Suprapubic skin (tissue), 4 donors: ENCODE results near the gene LRRC8D. TPM values are rescaled to one million over a fixed set of nuclear protein-coding genes. Genes with fewer than 3 reads are reported as not detected.

Experiments
- DNase-seq, 2 donors: peaks; one replicate each; pipeline ENCODE4 v3.0.0-alpha.2; 2019; ENCODE audit warnings: low spot score in 2 of 2
- H3K27ac ChIP-seq: fragments of 200-600 bp; sonication (generic); one replicate; pipeline ENCODE4 v1.5.1; 2019
- H3K27me3 ChIP-seq: fragments of 200-600 bp; sonication (generic); one replicate; pipeline ENCODE4 v1.5.1; 2019
- H3K36me3 ChIP-seq: fragments of 200-600 bp; sonication (generic); one replicate; pipeline ENCODE4 v1.5.1; 2019
- H3K4me1 ChIP-seq: fragments of 200-600 bp; sonication (generic); one replicate; pipeline ENCODE4 v1.5.1; 2019
- H3K4me3 ChIP-seq: fragments of 200-600 bp; sonication (generic); one replicate; pipeline ENCODE4 v1.5.1; 2019; ENCODE audit warnings: mild to moderate bottlenecking
- H3K9me3 ChIP-seq: fragments of 200-600 bp; sonication (generic); one replicate; pipeline ENCODE4 v1.5.1; 2019
- EP300 ChIP-seq: sonication (generic); formaldehyde crosslinking; IDR thresholded peaks from one replicate; pipeline ENCODE4 v1.6.1; 2017; ENCODE audit warnings: antibody characterized with exemption
- POLR2A ChIP-seq, 2 donors: fragments of 450-650 bp; IDR thresholded peaks; one replicate each; pipeline ENCODE4 v1.6.1; 2017; ENCODE audit warnings: antibody characterized with exemption in 2 of 2, mild to moderate bottlenecking in 2 of 2, moderate library complexity in 2 of 2
- POLR2AphosphoS5 ChIP-seq, 3 donors: sonication (generic); formaldehyde crosslinking; IDR thresholded peaks; one replicate each; pipeline ENCODE4 v1.6.1; 2017; ENCODE audit warnings: antibody characterized with exemption in 3 of 3
- WGBS: methylation state at CpG from one replicate; pipeline ENCODE4 v1.1.5; 2018; 5-methylcytosine and 5-hydroxymethylcytosine counted together
- total RNA-seq, 4 donors: library from RNA; depleted of rRNA; stranded (reverse); fragments of >200 nt; gene quantifications; one replicate each; pipeline ENCODE4 v1.1.0, GENCODE V29; 2016
- TF ChIP-seq, protein P1 (sequence below), 2 donors: fragments of 200-600 bp in 1 of 2; fragments of 450-650 bp in 1 of 2; sonication (generic) in 1 of 2; IDR thresholded peaks; one replicate each; pipeline ENCODE4 v1.5.1; 2016 to 2019; ENCODE audit warnings: antibody characterized with exemption in 2 of 2, mild to moderate bottlenecking in 1 of 2, moderate library complexity in 1 of 2

Gene LRRC8D
- total RNA-seq, 4 donors from 2014 or later = 11.7 to 24.8 (median 21.6) TPM

DNA sequence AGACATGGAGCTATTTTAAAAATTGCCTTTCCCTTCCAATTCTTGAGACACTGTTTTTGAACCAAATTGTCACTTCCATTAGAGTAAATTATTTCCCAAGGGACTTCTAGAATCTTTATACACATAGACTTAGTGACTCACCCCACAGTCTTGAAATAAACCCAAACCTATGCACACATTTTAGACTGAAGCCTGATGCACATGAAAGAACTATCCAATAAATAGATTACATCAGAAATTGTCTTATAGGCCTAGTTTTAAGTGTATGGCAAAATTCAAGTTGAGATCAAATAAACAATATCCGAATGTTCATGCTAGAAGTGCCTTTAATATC lies 141.9 kb downstream of the LRRC8D start:
- TF ChIP-seq POLR2A (IDR thresholded peaks at IDR 0.05) = no peak
- TF ChIP-seq, protein P1, sequence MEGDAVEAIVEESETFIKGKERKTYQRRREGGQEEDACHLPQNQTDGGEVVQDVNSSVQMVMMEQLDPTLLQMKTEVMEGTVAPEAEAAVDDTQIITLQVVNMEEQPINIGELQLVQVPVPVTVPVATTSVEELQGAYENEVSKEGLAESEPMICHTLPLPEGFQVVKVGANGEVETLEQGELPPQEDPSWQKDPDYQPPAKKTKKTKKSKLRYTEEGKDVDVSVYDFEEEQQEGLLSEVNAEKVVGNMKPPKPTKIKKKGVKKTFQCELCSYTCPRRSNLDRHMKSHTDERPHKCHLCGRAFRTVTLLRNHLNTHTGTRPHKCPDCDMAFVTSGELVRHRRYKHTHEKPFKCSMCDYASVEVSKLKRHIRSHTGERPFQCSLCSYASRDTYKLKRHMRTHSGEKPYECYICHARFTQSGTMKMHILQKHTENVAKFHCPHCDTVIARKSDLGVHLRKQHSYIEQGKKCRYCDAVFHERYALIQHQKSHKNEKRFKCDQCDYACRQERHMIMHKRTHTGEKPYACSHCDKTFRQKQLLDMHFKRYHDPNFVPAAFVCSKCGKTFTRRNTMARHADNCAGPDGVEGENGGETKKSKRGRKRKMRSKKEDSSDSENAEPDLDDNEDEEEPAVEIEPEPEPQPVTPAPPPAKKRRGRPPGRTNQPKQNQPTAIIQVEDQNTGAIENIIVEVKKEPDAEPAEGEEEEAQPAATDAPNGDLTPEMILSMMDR (IDR thresholded peaks at IDR 0.05) = no peak
- no peak for TF ChIP-seq POLR2AphosphoS5 (IDR thresholded peaks at IDR 0.05)
- TF ChIP-seq EP300 = no peak
- no peak overlapping the region for H3K4me3 ChIP-seq
- H3K27ac ChIP-seq = no peak overlapping the region
- DNase-seq = no peak
- H3K4me1 ChIP-seq = no peaks in the 10 kb centered on the region
- no peaks in the 10 kb centered on the region for H3K9me3 ChIP-seq
- H3K36me3 ChIP-seq = no peaks in the 10 kb centered on the region
- WGBS = 96% methylated on average over 1 of the region's 1 CpG
- no peaks in the 10 kb centered on the region for H3K27me3 ChIP-seq

DNA sequence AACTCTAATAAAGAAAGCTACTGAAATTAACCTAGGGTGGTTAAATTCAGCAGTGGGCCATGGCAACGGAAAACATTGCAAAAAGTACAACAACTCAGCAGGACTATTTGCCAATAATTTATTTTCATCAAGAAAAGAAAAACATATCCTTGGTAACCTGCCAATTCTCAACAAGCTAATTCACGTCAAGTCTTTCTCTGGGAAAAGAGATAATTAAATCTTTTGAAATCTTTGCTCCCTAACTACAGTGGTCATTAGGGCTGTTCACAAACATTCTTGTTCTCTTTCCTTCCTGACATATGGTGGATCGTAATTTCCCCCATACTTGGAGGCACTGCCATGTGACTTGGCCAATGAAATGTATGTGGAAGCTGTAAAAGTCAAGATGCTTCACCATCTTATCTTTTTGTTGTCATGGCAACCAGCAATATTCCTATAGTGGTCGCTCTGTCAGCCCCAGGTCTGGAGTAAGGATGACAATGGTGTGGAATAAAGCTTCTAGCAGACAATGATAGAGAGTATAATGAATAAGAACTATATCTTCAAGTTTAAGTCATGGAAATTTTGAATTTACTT lies 144.4 kb downstream of the LRRC8D start:
- WGBS = 45% methylated on average over 4 of the region's 4 CpGs
- H3K4me3 ChIP-seq = no peak overlapping the region
- H3K36me3 ChIP-seq = no peaks in the 10 kb centered on the region

DNA sequence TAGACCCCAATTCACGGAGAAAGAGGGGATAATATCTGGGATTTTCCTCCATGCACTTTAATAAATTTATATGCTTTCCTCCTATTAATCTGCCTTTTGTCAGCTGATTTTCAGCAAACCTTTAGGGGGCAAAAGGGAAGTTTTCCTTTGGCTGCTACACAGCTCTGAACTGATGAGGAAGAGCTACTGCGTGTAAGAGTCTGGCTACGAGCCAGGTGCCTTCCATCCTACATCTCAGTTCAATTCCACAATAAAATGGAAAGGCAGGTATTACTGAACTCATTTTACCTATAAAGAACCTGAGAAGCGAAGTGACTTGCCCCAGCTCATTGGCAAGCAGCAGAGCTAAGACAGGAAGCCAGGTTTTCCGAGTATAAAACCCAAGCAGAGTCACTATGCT lies 145.8 kb downstream of the LRRC8D start:
- H3K4me1 ChIP-seq = no peaks in the 10 kb centered on the region
- no peaks in the 10 kb centered on the region for H3K27me3 ChIP-seq
- H3K4me3 ChIP-seq = no peak overlapping the region
- DNase-seq = no peak
- whole genome bisulfite sequencing = 42% methylated on average over 5 of the region's 5 CpGs
- no peaks in the 10 kb centered on the region for H3K9me3 ChIP-seq
- no peak overlapping the region for H3K27ac ChIP-seq
- H3K36me3 ChIP-seq = no peaks in the 10 kb centered on the region
- TF ChIP-seq POLR2AphosphoS5 (IDR thresholded peaks at IDR 0.05) (no peak), EP300 (no peak), POLR2A (IDR thresholded peaks at IDR 0.05) (no peak)
- TF ChIP-seq, protein P1 (IDR thresholded peaks at IDR 0.05) = no peak

More for the DNA sequence above, 144.4 kb downstream of the LRRC8D start:
- DNase-seq = no peak
- no peaks in the 10 kb centered on the region for H3K27me3 ChIP-seq
- TF ChIP-seq POLR2A (IDR thresholded peaks at IDR 0.05) (no peak), EP300 (no peak), POLR2AphosphoS5 (IDR thresholded peaks at IDR 0.05) (no peak)
- TF ChIP-seq, protein P1 (IDR thresholded peaks at IDR 0.05) = no peak
- no peaks in the 10 kb centered on the region for H3K4me1 ChIP-seq
- H3K9me3 ChIP-seq = no peaks in the 10 kb centered on the region
- H3K27ac ChIP-seq = no peak overlapping the region

DNA sequence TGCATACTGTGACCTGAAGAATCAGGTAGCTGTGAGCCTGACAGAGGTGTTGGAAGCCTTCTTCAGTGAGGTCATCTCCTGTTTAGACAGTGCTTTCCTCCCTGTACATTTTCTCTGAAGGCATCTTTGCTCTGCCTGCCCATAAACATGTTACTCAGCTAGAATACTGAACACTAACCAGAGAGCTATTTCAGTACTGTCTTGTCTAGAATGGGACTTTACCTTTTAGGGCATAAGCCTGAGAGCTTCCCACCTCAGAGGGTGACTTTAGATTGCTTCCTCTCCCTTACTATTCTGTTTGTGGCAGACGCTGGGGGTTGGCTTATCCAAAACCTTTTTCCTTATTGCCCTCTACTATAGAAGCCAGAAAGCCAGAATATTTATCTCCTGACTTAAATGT lies 150.8 kb downstream of the LRRC8D start:
- no peak for TF ChIP-seq POLR2A (IDR thresholded peaks at IDR 0.05)
- TF ChIP-seq POLR2AphosphoS5 (IDR thresholded peaks at IDR 0.05) = no peak
- TF ChIP-seq, protein P1 (IDR thresholded peaks at IDR 0.05) = no peak
- TF ChIP-seq EP300 = no peak
- 20% methylated on average over 1 of the region's 1 CpG for WGBS
- Histone ChIP-seq H3K9me3 (no peaks in the 10 kb centered on the region), H3K4me3 (no peak overlapping the region), H3K27ac (no peak overlapping the region), H3K27me3 (no peaks in the 10 kb centered on the region), H3K4me1 (peaks cover 7% of the 10 kb centered on the region), H3K36me3 (no peaks in the 10 kb centered on the region)
- no peak for DNase-seq

DNA sequence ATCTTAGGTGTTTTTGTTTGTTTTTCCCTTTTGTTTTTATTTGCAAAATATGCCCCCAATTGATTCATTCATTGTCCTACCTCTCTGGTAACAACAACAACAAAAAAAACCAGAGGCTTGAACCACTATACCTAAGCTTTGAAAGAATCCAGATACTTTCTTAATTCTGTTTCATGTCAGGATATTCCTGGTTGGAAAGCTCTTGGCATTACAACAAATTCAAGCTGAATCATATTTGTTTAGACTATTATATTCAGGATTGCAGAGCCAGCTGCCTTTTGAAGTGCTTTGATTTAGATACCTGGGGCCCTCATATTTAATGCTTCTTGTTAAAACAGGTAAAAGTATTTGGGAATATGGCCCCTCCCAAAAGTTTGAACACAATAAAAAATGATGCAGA lies 151.2 kb downstream of the LRRC8D start:
- TF ChIP-seq POLR2AphosphoS5 (IDR thresholded peaks at IDR 0.05) = no peak
- Histone ChIP-seq H3K36me3 (no peaks in the 10 kb centered on the region), H3K4me1 (peaks cover 7% of the 10 kb centered on the region), H3K4me3 (no peak overlapping the region), H3K27ac (no peak overlapping the region), H3K9me3 (no peaks in the 10 kb centered on the region), H3K27me3 (no peaks in the 10 kb centered on the region)
- DNase-seq = no peak
